Epidermal melanocyte (primary cell): Measurements from ENCODE around the gene UPK3BL1.
"Not testable (repeated sequence)": the region's sequence is repeated elsewhere in the genome, so short reads cannot be mapped to it uniquely, and the experiment has no call there.

Source experiments
- DNase-seq: peaks from one replicate; pipeline ENCODE4 v3.0.0; 2011; ENCODE audit warnings: low spot score; ENCODE audit not compliant: insufficient read length

UPK3BL1 gene

GRCh38 chr7:102627271-102627904 lies 15.2 kb downstream of the UPK3BL1 start:
- not testable (repeated sequence) for DNase-seq

DNA sequence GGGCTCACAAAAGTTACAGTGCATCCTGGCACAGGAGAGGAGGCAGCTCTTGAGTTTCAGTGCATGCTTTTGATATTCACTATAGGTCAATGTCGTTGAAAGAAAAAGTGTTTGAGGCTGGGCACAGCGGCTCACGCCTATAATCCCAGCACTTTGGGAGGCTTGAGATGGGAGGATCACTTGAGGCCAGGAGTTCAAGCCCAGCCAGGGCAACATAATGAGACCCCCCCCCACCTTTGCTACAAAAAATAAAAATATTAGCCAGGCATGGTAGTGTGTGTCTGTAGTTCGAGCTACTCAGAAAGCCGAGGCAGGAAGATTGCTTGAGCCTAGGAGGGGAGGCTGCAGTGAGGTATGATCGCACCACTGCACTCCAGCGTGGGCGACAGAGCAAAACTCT lies 24.5 kb downstream of the UPK3BL1 start:
- not testable (repeated sequence) for DNase-seq

GRCh38 chr7:102616507-102617125 lies 26.0 kb downstream of the UPK3BL1 start, which contains the start of gene RASA4:
TSS of gene RASA4 (minus strand) at chr7:102616756. CDS start at chr7:102616689, 67 bp downstream.
- not testable (repeated sequence) for DNase-seq

- not testable (repeated sequence) for DNase-seq
Measured at GRCh38 chr7:102615930-102616329, 26.7 kb downstream of the UPK3BL1 start.

GRCh38 chr7:102614873-102615272 lies 27.7 kb downstream of the UPK3BL1 start:
- DNase-seq: not testable (repeated sequence)

GRCh38 chr7:102614346-102614697 lies 28.3 kb downstream of the UPK3BL1 start:
- DNase-seq: not testable (repeated sequence)

- not testable (repeated sequence) for DNase-seq
Measured at GRCh38 chr7:102613575-102614345, 28.8 kb downstream of the UPK3BL1 start.

GRCh38 chr7:102611675-102612325 lies 30.8 kb downstream of the UPK3BL1 start:
- not testable (repeated sequence) for DNase-seq

DNA sequence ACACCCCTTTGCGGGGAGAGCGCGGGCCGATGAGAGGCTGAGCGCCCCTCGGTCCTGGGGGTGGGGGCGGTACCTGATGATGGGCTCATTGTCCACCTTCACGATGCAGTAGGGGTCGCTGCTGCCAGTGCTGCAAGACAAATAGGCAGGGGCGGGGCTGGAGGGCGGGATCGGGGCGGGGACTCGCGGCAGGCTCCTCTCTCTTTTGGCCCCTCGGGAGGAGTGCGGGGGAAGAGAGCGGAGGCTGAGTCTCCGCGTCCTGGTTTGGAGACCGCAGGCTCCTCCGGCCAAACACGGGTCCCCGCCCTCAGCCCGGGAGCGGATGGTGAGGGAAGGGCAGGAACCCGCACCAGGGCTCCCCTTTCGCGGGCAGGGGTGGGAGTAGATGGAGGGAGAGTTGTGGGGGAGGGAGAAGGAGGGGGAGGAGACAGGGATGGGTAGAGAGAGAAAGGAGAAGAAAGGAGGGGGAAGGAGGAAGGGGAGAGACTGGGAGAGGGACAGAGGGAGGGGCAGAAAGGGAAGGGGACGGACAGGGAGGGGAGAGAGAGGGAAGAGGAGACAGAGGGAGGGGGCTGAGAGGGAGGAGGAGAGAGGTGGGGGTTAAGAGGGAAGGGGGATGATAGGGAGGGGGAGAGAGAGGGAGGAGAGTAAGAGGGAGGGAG lies 31.4 kb downstream of the UPK3BL1 start:
- DNase-seq: not testable (repeated sequence)

GRCh38 chr7:102610441-102610840 lies 32.1 kb downstream of the UPK3BL1 start:
- not testable (repeated sequence) for DNase-seq

GRCh38 chr7:102609734-102610133 lies 32.9 kb downstream of the UPK3BL1 start:
- not testable (repeated sequence) for DNase-seq

DNA sequence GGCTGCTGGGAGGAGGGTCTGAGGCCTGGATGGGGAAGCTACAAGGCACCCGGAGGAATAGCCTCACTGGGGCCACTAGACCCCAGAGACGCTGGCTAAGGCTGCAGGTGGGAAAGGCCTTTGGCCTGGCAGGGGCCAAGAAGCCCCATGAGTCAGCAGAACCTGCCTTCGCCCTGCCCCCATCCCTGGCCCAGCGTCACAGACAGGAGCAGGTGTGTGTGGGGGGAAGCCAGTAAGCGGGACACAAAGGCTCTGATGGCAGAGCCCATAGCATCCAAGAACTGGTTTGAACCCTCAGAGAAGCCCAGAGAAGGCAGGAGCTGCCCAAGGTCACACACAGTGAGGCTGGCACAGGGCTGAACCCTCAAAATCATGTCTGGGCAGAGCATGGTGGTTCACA lies 35.7 kb downstream of the UPK3BL1 start:
- not testable (repeated sequence) for DNase-seq

GRCh38 chr7:102604431-102605145 lies 38.0 kb downstream of the UPK3BL1 start:
- not testable (repeated sequence) for DNase-seq

- not testable (repeated sequence) for DNase-seq
Measured at GRCh38 chr7:102602317-102602716, 40.3 kb downstream of the UPK3BL1 start.

- DNase-seq: not testable (repeated sequence)
Measured at GRCh38 chr7:102599699-102600098, 42.9 kb downstream of the UPK3BL1 start.

GRCh38 chr7:102596036-102596435 lies 46.6 kb downstream of the UPK3BL1 start:
- DNase-seq: not testable (repeated sequence)

DNA sequence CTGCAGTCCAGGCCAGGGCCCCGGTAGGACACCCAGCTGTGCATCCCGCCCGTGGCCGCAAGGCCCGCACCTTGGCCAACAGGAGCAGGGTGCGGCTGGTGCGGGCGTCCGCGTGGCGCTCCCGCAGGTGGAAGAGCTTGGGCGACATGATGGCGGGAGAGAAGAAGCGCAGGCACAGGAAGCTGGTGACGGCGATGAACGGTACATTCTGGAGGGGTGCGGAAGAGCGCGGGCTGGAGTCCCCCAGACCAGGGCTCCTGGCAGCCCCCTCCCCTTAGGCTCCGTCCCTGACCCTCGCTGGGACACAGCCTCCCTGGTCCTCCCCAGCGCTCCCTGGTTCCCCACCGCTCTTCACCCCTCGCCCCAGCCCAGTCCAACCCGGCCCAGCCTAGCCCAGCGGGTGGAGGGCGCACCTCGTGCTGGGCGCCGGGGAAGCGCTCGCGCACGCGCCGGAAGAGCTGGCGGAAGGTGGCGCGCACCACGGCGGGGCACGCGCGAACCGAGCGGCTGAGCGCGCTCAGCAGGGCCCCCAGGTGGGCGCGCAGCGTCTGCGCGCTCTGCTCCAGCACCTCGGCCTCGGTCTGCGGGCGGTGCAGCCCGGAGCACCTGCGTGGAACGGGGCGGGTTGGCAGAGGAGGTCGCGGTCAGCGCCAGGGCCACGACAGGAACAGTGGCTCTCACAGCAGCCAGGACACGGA lies 48.8 kb downstream of the UPK3BL1 start:
- DNase-seq: not testable (repeated sequence)

DNA sequence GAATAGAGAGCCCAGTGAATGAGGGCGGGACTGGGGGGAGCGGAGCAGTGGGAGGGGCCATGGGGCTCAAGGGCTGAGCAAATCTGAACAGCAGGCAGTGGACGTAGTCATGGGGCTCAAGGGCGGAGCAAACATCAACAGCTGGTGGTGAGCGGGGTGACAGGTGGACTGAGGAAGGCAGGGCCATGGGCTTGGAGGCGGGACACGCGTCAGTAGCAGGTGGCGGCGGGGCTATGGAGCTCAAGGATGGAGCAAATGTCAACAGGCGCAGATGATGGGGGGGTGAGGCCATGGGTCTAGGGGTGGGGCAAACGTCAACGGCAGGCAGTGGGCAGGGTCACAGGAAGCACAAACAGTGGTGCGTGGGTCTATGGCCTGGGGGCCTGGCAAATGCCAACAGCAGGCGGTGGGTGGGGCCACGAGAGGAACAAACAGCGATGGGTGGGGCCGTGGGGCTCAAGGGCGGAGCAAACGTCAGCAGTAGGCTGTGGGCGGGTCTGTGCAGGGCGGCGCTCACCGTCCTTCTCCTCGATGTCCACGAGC lies 50.0 kb downstream of the UPK3BL1 start:
- not testable (repeated sequence) for DNase-seq

GRCh38 chr7:102589857-102590256 lies 52.7 kb downstream of the UPK3BL1 start:
- DNase-seq: not testable (repeated sequence)
